Measurements from ENCODE around the gene NUP58.

The NUP58 gene

DNA sequence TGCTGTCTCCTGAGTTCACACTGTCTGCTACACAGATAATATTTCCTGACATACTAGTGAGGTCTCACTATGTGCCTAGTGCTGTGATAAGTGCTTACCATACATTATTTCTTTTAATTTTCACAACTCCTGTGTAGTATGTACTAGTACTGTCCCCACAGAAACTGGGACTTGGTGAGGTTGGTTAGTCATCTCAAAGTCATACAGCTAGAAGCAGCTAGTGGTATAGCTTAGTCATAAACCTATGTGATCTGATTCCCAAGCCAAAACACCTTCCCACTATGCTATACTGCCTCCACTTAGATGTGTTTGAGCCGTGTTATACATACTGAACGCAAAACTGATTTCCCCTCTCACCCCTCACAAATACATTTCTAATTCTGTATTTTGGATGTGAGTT is 24.7 kb upstream of the NUP58 start:
- H3K4me1 ChIP-seq = peaks cover 6 to 50% (median 21%) of the 10 kb centered on the region in 10 experiments
- H3K27me3 ChIP-seq = no peaks in the 10 kb centered on the region
- no peak overlapping the region for H3K4me2 ChIP-seq
- no peak for TF ChIP-seq Cebpa-rat (IDR thresholded peaks at IDR 0.05)
- H3K27ac ChIP-seq = no peak overlapping the region
- H3K4me3 ChIP-seq = no peak overlapping the region
- no peak overlapping the region for H3K9ac ChIP-seq
- H3K9me3 ChIP-seq (replicated peaks in 1 of 11) = no peaks in the 10 kb centered on the region
- peaks cover 16 to 46% (median 24%) of the 10 kb centered on the region in 11 experiments; a peak in 21 of 22 replicates for H3K36me3 ChIP-seq
- peaks cover 0 to 95% (median 25%) of the 10 kb centered on the region in 11 experiments; a peak in 15 of 22 replicates for H4K20me1 ChIP-seq

DNA sequence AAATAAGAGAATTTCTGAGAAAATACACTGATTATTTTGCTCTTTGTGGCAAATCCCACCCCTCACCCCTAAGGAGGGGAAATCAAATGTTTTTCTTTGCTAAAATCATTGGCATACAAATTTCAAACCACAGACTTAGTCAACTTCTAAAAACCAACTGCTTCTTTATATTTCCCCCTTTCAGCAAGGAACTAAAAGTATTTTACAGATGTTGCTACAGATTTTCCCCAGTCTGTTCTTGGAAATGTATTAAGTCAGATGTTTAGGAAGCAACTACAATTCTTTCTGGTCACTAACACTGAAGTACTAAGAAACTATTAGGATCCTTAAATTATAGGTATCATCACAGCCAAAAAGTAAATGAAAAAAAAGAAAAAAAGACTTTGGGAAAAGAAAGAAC is 21.0 kb upstream of the NUP58 start:
- Histone ChIP-seq H3K9ac (peak overlapping the region in 3 of 11 experiments; percentile 4 to 70 (median 50); a peak in 3 of 22 replicates), H3K27ac (peak overlapping the region in 4 of 11 experiments; percentile 50 to 78 (median 67); a peak in 8 of 22 replicates), H3K4me2 (peak overlapping the region in 7 of 11 experiments; percentile 58 to 95 (median 81); a peak in 13 of 22 replicates), H3K9me3 (replicated peaks in 1 of 11) (no peaks in the 10 kb centered on the region), H3K27me3 (no peaks in the 10 kb centered on the region), H4K20me1 (peaks cover 0 to 92% (median 29%) of the 10 kb centered on the region in 11 experiments; a peak in 16 of 22 replicates), H3K4me3 (peak overlapping the region in 2 of 10 experiments; percentile 14 to 15; a peak in 2 of 20 replicates), H3K36me3 (peaks cover 0 to 24% (median 7%) of the 10 kb centered on the region in 11 experiments; a peak in 5 of 22 replicates), H3K4me1 (peaks cover 20 to 87% (median 37%) of the 10 kb centered on the region in 10 experiments)
- no peak for TF ChIP-seq Cebpa-rat (IDR thresholded peaks at IDR 0.05)

DNA sequence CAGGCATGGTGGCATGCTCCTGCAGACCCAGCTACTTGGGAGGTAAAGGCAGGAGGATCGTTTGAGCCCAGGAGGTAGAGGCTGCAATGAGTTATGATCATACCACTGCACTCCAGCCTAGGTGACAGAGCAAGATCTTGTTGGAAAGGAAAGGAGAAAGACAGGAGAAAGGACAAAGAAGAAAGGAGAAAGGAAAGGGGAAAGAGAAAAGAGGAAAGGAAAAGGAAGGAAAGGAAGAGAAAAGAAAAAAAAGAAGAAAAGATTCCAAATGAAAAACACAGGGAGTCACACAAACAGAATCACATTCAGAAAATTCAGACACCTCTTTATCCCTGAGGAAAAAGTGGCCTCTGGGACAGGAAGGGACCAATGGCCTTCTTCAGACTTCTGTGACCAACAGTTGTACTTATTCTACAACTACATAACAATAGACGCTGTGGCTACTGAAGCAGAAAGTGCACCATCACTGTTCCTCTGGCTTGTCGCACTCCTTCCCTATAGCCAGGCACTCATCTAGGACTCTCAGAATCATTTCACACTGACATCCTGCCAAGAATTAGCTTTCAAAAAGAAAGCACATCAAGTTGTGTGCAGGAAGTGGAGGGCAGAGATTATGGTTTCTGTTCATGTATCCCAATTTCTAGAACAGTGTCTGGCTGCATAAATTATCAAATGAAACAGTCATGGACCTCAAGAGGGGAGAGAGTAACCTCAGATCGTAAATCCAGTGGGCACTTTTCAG is 20.1 kb upstream of the NUP58 start:
- no peaks in the 10 kb centered on the region for H3K27me3 ChIP-seq
- H3K4me3 ChIP-seq = peak overlapping the region in 2 of 10 experiments; percentile 1 to 14; a peak in 1 of 20 replicates
- peak overlapping the region; percentile 41 to 95 (median 65) for H3K4me2 ChIP-seq
- TF ChIP-seq Cebpa-rat (IDR thresholded peaks at IDR 0.05) = no peak
- H3K36me3 ChIP-seq = peaks cover 0 to 23% (median 7%) of the 10 kb centered on the region in 11 experiments; a peak in 4 of 22 replicates
- H3K9ac ChIP-seq = peak overlapping the region in 8 of 11 experiments; percentile 3 to 70 (median 47); a peak in 11 of 22 replicates
- H4K20me1 ChIP-seq = peaks cover 0 to 90% (median 32%) of the 10 kb centered on the region in 11 experiments; a peak in 16 of 22 replicates
- peak overlapping the region in 9 of 11 experiments; percentile 25 to 78 (median 61); a peak in 18 of 22 replicates for H3K27ac ChIP-seq
- peaks cover 26 to 92% (median 45%) of the 10 kb centered on the region in 10 experiments for H3K4me1 ChIP-seq
- no peaks in the 10 kb centered on the region for H3K9me3 ChIP-seq (replicated peaks in 1 of 11)

DNA sequence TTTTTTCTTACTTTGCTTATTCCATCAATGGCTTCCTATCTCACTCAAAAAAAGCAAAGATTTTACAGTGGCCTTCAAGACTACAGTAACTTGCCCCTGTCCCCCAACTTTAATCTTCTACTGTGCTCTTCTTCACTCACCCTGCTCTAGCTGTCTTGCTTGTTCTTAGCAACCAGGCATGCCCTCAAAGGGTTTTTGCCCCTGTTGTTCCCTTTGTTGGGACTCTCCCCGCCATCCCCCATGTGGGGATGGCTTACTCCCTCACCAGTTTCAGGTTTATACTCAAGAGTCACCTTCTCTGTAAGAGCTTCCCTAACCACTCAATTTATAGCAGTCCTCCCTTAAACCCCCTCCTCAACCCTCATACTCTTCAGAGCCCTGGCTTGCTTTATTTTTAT is 19.5 kb upstream of the NUP58 start:
- peak overlapping the region in 1 of 10 experiments; percentile 14; a peak in 1 of 20 replicates for H3K4me3 ChIP-seq
- peak overlapping the region in 8 of 11 experiments; percentile 3 to 70 (median 47); a peak in 10 of 22 replicates for H3K9ac ChIP-seq
- no peaks in the 10 kb centered on the region for H3K9me3 ChIP-seq (replicated peaks in 1 of 11)
- H3K27me3 ChIP-seq = no peaks in the 10 kb centered on the region
- H3K4me1 ChIP-seq = peaks cover 26 to 86% (median 45%) of the 10 kb centered on the region in 10 experiments
- H3K27ac ChIP-seq = peak overlapping the region in 9 of 11 experiments; percentile 25 to 78 (median 61); a peak in 16 of 22 replicates
- peaks cover 0 to 85% (median 27%) of the 10 kb centered on the region in 11 experiments; a peak in 16 of 22 replicates for H4K20me1 ChIP-seq
- peak overlapping the region; percentile 41 to 95 (median 65) for H3K4me2 ChIP-seq
- no peak for TF ChIP-seq Cebpa-rat (IDR thresholded peaks at IDR 0.05)
- peaks cover 0 to 23% (median 7%) of the 10 kb centered on the region in 11 experiments; a peak in 4 of 22 replicates for H3K36me3 ChIP-seq

DNA sequence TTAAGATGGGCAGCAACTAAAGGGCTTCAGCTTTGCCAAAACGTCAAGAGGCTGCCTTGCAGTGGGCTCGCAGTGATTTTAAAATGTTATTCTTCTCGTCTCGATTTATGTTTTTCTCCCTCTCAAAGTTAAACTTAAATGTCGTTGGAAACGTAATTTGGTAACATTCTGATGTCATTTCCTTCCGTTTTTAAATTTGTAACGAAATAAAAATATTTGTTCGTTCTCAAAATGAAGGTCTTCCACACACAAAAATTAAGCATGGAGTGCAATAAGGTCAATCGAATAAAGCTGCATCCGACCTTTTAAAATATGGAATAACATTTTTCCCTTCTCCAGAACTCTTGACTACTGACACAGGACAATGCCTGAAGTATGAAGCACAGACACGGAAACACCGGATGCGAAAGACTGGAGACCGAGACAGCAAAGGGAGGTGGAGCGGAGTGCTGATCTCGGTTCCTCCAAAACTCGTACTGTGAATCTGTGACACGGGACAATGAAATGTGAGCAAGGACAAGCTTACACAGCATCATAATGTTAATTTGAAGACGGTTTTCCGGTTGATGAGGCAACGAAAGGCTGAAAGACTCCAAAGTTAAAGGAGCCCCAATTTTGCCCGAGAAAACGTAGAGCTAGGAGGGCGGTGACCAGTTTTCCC is 15.0 kb upstream of the NUP58 start:
- no peak for TF ChIP-seq Cebpa-rat (IDR thresholded peaks at IDR 0.05)
- H3K4me3 ChIP-seq = peak overlapping the region; percentile 79 to 99 (median 85)

DNA sequence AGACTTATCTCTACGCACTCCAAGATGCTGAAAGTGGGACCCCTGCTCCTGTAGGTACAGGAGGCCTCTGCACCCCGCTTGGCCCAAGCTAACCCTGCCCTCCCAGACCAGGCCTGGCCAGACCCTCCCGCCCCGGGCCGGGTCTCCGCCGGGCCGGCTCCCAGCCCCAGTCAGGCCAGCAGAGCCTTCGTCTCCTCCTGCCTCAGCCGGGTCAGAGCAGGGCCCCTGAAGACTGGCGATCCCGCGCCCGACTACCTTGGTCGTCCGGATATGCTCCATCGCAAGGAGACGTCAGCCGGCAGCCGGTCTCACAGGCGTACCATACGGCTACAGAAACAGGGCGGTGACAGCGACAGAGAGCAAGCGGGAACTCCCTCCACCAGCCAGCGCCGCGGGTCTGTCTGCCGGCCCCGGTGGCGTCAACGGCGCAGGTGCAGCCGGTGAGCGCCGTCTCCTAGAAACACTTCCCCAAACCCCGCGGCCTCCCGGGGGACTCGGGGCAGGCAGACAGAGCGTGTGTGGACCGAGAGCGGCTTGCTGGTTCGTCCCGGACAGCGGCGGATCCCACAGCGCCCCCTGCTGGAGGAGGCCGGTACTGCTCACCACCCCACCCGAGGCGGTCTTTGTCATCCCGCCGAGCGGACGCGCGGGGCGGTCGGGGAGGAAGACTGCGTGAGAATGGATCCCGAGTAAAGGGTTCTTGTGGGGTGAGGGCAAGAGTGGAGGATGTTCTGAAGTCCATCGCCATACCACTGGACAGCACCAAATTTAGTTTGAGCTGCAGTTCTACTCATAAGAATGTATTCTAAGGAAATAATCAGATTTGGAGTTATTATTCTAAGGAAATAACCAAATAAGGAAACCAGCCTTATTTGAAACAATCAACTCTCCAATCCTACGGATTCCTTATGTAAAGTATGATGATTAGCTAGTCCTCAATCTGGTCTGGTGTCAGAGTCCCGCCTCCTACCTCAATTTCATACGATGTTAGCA is 14.2 kb upstream of the NUP58 start, which contains the start of gene MTMR6:
TSS of gene MTMR6 (minus strand) at position 520 of the 993 bp plus-strand sequence. CDS start at position 279, 241 bp downstream.
- Histone ChIP-seq H3K4me1 (peaks cover 25 to 82% (median 31%) of the 10 kb centered on the region in 10 experiments), H4K20me1 (peaks cover 0 to 31% (median 6%) of the 10 kb centered on the region in 11 experiments; a peak in 9 of 22 replicates), H3K27me3 (no peaks in the 10 kb centered on the region), H3K9me3 (replicated peaks in 1 of 11) (no peaks in the 10 kb centered on the region), H3K36me3 (peaks cover 0 to 14% (median 0%) of the 10 kb centered on the region in 11 experiments; a peak in 4 of 22 replicates), H3K9ac (peak within 1 kb of the TSS; percentile 84 to 97 (median 93)), H3K4me2 (peak within 1 kb of the TSS; percentile 65 to 95 (median 84)), H3K4me3 (peak within 1 kb of the TSS; percentile 79 to 99 (median 85)), H3K27ac (peak within 1 kb of the TSS; percentile 83 to 96 (median 93))
- TF ChIP-seq Cebpa-rat (IDR thresholded peaks at IDR 0.05) = no peak

More for the DNA sequence above, 15.0 kb upstream of the NUP58 start:
- Histone ChIP-seq H3K9ac (peak overlapping the region; percentile 84 to 97 (median 93)), H3K4me2 (peak overlapping the region; percentile 65 to 95 (median 84)), H4K20me1 (peaks cover 0 to 40% (median 9%) of the 10 kb centered on the region in 11 experiments; a peak in 13 of 22 replicates), H3K27me3 (no peaks in the 10 kb centered on the region), H3K36me3 (peaks cover 0 to 14% (median 0%) of the 10 kb centered on the region in 11 experiments; a peak in 4 of 22 replicates), H3K4me1 (peaks cover 26 to 82% (median 33%) of the 10 kb centered on the region in 10 experiments), H3K9me3 (replicated peaks in 1 of 11) (no peaks in the 10 kb centered on the region), H3K27ac (peak overlapping the region; percentile 83 to 96 (median 93))

DNA sequence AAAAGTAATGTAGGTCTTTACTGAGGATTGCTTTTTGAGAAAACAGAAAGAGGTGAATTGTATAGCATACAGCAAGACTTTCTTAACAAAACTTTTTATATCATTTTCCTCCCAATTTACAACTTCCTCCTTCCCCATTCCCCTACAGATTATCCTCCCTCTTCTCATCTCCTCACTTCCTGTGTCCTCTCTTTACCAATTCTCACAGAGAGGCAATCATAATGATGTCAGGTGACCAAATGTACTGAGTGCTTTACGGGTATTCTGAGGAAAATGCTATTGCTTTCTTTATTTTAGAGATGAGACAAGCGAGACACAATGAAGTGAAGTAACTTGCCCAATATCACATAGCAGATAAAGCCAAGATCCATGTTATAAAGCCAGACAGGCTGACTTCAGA is 12.5 kb upstream of the NUP58 start:
- H3K36me3 ChIP-seq = no peaks in the 10 kb centered on the region
- H3K4me3 ChIP-seq = no peak overlapping the region
- H3K9ac ChIP-seq = no peak overlapping the region
- peaks cover 26 to 75% (median 36%) of the 10 kb centered on the region in 10 experiments for H3K4me1 ChIP-seq
- TF ChIP-seq Cebpa-rat (IDR thresholded peaks at IDR 0.05) = no peak
- H4K20me1 ChIP-seq = peaks cover 0 to 15% (median 1%) of the 10 kb centered on the region in 11 experiments; a peak in 6 of 22 replicates
- peak overlapping the region in 3 of 11 experiments; percentile 35 to 37 (median 36); a peak in 4 of 22 replicates for H3K27ac ChIP-seq
- H3K27me3 ChIP-seq = no peaks in the 10 kb centered on the region
- H3K9me3 ChIP-seq (replicated peaks in 1 of 11) = no peaks in the 10 kb centered on the region
- H3K4me2 ChIP-seq = peak overlapping the region in 3 of 11 experiments; percentile 50 to 78 (median 77); a peak in 6 of 22 replicates
